Natural killer cell (primary cell): ENCODE measurements around the gene PKD2. TPM values are rescaled to one million over a fixed set of nuclear protein-coding genes. Genes with fewer than 3 reads are reported as not detected.
"Not testable (repeated sequence)": the region's sequence is repeated elsewhere in the genome, so short reads cannot be mapped to it uniquely, and the experiment has no call there.

ENCODE experiments used
- ATAC-seq, 3 donors: fragments of 150-1000 bp in 2 of 3; fragments of 200-7000 bp in 1 of 3; cut with Tn5 transposase; 1 replicate in 1 of 3; 2 replicates in 2 of 3; pipeline ENCODE4 v1.10.0; 2021; ENCODE audit warnings: mild to moderate bottlenecking in 2 of 3, moderate library complexity in 2 of 3
- DNase-seq, 2 donors: peaks; one replicate each; pipeline versions ENCODE4 v3.0.0 to v3.0.0-alpha.2; 2013 to 2021; ENCODE audit warnings: mixed read lengths in 1 of 2
- H3K27ac ChIP-seq: one replicate; pipeline ENCODE4 v1.5.1; 2013; ENCODE audit warnings: mild to moderate bottlenecking, low read length
- H3K27me3 ChIP-seq: one replicate; pipeline ENCODE4 v1.6.1; 2013; ENCODE audit warnings: low read length; ENCODE audit not compliant: control insufficient read depth, insufficient read depth
- H3K36me3 ChIP-seq: one replicate; pipeline ENCODE4 v1.6.1; 2013; ENCODE audit warnings: low read length; ENCODE audit not compliant: control insufficient read depth, insufficient read depth
- H3K4me1 ChIP-seq: one replicate; pipeline ENCODE4 v1.6.1; 2013; ENCODE audit warnings: low read length; ENCODE audit not compliant: control insufficient read depth, insufficient read depth
- H3K4me3 ChIP-seq: one replicate; pipeline ENCODE4 v1.5.1; 2013; ENCODE audit warnings: low read length
- H3K9me3 ChIP-seq: one replicate; pipeline ENCODE4 v1.6.1; 2013; ENCODE audit warnings: low read length; ENCODE audit not compliant: control insufficient read depth, insufficient read depth
- H3K27ac Mint-ChIP-seq, 2 donors: one replicate each; pipeline ENCODE4 v1.8.0; 2022; ENCODE audit warnings: mild to moderate bottlenecking in 2 of 2, mixed read lengths in 2 of 2, moderate library complexity in 1 of 2
- H3K27me3 Mint-ChIP-seq, 2 donors: one replicate each; pipeline ENCODE4 v1.8.0; 2022; ENCODE audit warnings: low read depth in 2 of 2, mixed read lengths in 2 of 2
- H3K36me3 Mint-ChIP-seq: one replicate; pipeline ENCODE4 v1.8.0; 2022; ENCODE audit warnings: mixed read lengths
- H3K4me1 Mint-ChIP-seq, 2 donors: one replicate each; pipeline ENCODE4 v1.8.0; 2022; ENCODE audit warnings: mixed read lengths in 2 of 2
- H3K4me3 Mint-ChIP-seq: one replicate; pipeline ENCODE4 v1.8.0; 2022; ENCODE audit warnings: mild to moderate bottlenecking, moderate library complexity, mixed read lengths
- H3K9me3 Mint-ChIP-seq, 2 donors: one replicate each; pipeline ENCODE4 v1.8.0; 2022; ENCODE audit warnings: mixed read lengths in 2 of 2
- CTCF ChIP-seq: fragments of 200-600 bp; IDR thresholded peaks from one replicate; pipeline ENCODE4 v1.8.0; 2022; ENCODE audit warnings: antibody characterized with exemption
- WGBS: methylation state at CpG from one replicate; pipeline ENCODE4 v1.1.7; 2013; ENCODE audit warnings: missing lambda C conversion rate; ENCODE audit not compliant: insufficient coverage; 5-methylcytosine and 5-hydroxymethylcytosine counted together
- intact Hi-C: fragments of 100-400 bp; cut with micrococcal nuclease; formaldehyde crosslinking; loops from one replicate; pipeline ENCODE4 v1.14.2; 2022
- total RNA-seq, 4 donors: library from RNA; stranded (reverse); fragments of 120-200 nt in 1 of 4; gene quantifications; one replicate each; pipeline versions ENCODE4 v1.2.3 to v1.2.4, GENCODE V29; 2013 to 2022

PKD2 gene
- total RNA-seq, 3 donors from 2014 or later (not counting 1 experiment from before 2014, with no cell fraction given), result 6.7 to 9.7 (median 7.8) TPM

GRCh38 chr4:87985887-87986200, 21.6 kb upstream of the PKD2 start:
- 75% methylated on average over 2 of the region's 4 CpGs for WGBS
- H3K9me3 ChIP-seq, result no peaks in the 10 kb centered on the region
- H3K27ac ChIP-seq, result no peak overlapping the region
- Mint-ChIP-seq H3K4me3 (no peak overlapping the region), H3K36me3 (no peaks in the 10 kb centered on the region), H3K4me1 (no peaks in the 10 kb centered on the region), H3K27ac (no peak overlapping the region), H3K27me3 (peaks cover 15 to 48% of the 10 kb centered on the region in 2 donors), H3K9me3 (no peaks in the 10 kb centered on the region)
- DNase-seq, result no peak
- H3K4me3 ChIP-seq, result no peak overlapping the region
- H3K36me3 ChIP-seq, result no peaks in the 10 kb centered on the region
- no peaks in the 10 kb centered on the region for H3K4me1 ChIP-seq
- ATAC-seq, result no peak
- peaks cover 2% of the 10 kb centered on the region for H3K27me3 ChIP-seq
- intact Hi-C loops, result loop anchor here (10.0 kb wide), 1 partner anchor 311 kb away; no protein-coding TSS in a partner anchor
- TF ChIP-seq CTCF, result no peak

GRCh38 chr4:87986508-87986907, 20.9 kb upstream of the PKD2 start:
- TF ChIP-seq CTCF, result no peak
- 90% methylated on average over 8 of the region's 9 CpGs for WGBS
- Histone ChIP-seq H3K4me1 (no peaks in the 10 kb centered on the region), H3K27me3 (peaks cover 2% of the 10 kb centered on the region), H3K4me3 (no peak overlapping the region), H3K27ac (no peak overlapping the region), H3K9me3 (no peaks in the 10 kb centered on the region), H3K36me3 (no peaks in the 10 kb centered on the region)
- Mint-ChIP-seq H3K27ac (no peak overlapping the region), H3K4me3 (no peak overlapping the region), H3K4me1 (no peaks in the 10 kb centered on the region), H3K9me3 (no peaks in the 10 kb centered on the region), H3K36me3 (no peaks in the 10 kb centered on the region), H3K27me3 (peaks cover 15 to 48% of the 10 kb centered on the region in 2 donors)
- ATAC-seq (no peak), DNase-seq (no peak)
- intact Hi-C loops, result loop anchor here (10.0 kb wide), 1 partner anchor 312 kb away; no protein-coding TSS in a partner anchor

- Histone ChIP-seq H3K27me3 (peaks cover 2% of the 10 kb centered on the region), H3K9me3 (no peaks in the 10 kb centered on the region), H3K27ac (no peak overlapping the region), H3K36me3 (no peaks in the 10 kb centered on the region), H3K4me3 (no peak overlapping the region), H3K4me1 (no peaks in the 10 kb centered on the region)
- H3K27ac Mint-ChIP-seq, result no peak overlapping the region
- peaks cover 17 to 32% of the 10 kb centered on the region in 2 donors for H3K27me3 Mint-ChIP-seq
- H3K4me1 Mint-ChIP-seq, result no peaks in the 10 kb centered on the region
- no peak overlapping the region for H3K4me3 Mint-ChIP-seq
- H3K36me3 Mint-ChIP-seq, result no peaks in the 10 kb centered on the region
- TF ChIP-seq CTCF, result no peak
- ATAC-seq (no peak), DNase-seq (no peak)
- no peaks in the 10 kb centered on the region for H3K9me3 Mint-ChIP-seq
- intact Hi-C loops, result loop anchor here (10.0 kb wide), 1 partner anchor 315 kb away; no protein-coding TSS in a partner anchor
- WGBS, result 82% methylated on average over 3 of the region's 4 CpGs
These were observed 17.7 kb upstream of the PKD2 start for GRCh38 chr4:87989765-87990164.

- no peak overlapping the region for H3K4me3 ChIP-seq
- Mint-ChIP-seq H3K9me3 (no peaks in the 10 kb centered on the region), H3K36me3 (no peaks in the 10 kb centered on the region), H3K4me3 (no peak overlapping the region), H3K27me3 (peaks cover 6 to 23% of the 10 kb centered on the region in 2 donors), H3K4me1 (no peaks in the 10 kb centered on the region), H3K27ac (no peak overlapping the region)
- no peak for ATAC-seq
- no peaks in the 10 kb centered on the region for H3K36me3 ChIP-seq
- no peak overlapping the region for H3K27ac ChIP-seq
- no peaks in the 10 kb centered on the region for H3K27me3 ChIP-seq
- no peak for DNase-seq
- intact Hi-C loops, result no loop called here
- TF ChIP-seq CTCF, result no peak
- no peaks in the 10 kb centered on the region for H3K9me3 ChIP-seq
- WGBS, result 79% methylated on average over 3 of the region's 3 CpGs
- no peaks in the 10 kb centered on the region for H3K4me1 ChIP-seq
These were observed 12.0 kb upstream of the PKD2 start for GRCh38 chr4:87995435-87995834.

GRCh38 chr4:87999191-87999691, 8.2 kb upstream of the PKD2 start:
- DNase-seq, H3K4me3 Mint-ChIP-seq, ATAC-seq, intact Hi-C loops, H3K27ac Mint-ChIP-seq, H3K27me3 ChIP-seq, H3K4me1 ChIP-seq, H3K9me3 ChIP-seq, H3K27ac ChIP-seq, H3K9me3 Mint-ChIP-seq, H3K36me3 Mint-ChIP-seq, H3K4me1 Mint-ChIP-seq, H3K36me3 ChIP-seq, H3K4me3 ChIP-seq: not testable (repeated sequence)
- H3K27me3 Mint-ChIP-seq, result peaks cover 4 to 27% of the 10 kb centered on the region in 2 donors
- WGBS, result no CpG with 5 or more reads among the region's 2 CpGs
